ENCODE data around the gene AOX1. TPM values are rescaled to one million over a fixed set of nuclear protein-coding genes. Genes with fewer than 3 reads are reported as not detected.

Gene AOX1
- total and polyA plus RNA-seq, 9 of the 15 experiments (the other 6 are each of a cell fraction or from before 2014, with no cell fraction given): 0.10 to 0.55 (median 0.20) TPM; not detected in 6

- H3K4me2 ChIP-seq (ENCODE audit: insufficient read depth, low read length): no peak overlapping the region
- H3K4me3 ChIP-seq: no peak overlapping the region
- H3K9ac ChIP-seq (ENCODE audit: insufficient read depth in 1 of 2, low read depth in 2 of 2, low read length in 2 of 2): no peak overlapping the region
- no peaks in the 10 kb centered on the region for H3K9me1 ChIP-seq (ENCODE audit: control insufficient read depth, insufficient read depth, low read length)
- peaks cover 0 to 12% of the 10 kb centered on the region in 2 experiments; a peak in 2 of 5 replicates for H3K27me3 ChIP-seq (ENCODE audit: control insufficient read depth in 2 of 2, insufficient read depth in 2 of 2, low read length in 2 of 2)
- no peaks in the 10 kb centered on the region for H3K79me2 ChIP-seq (ENCODE audit: control insufficient read depth, insufficient read depth, low read length)
- in situ Hi-C loops (cut with MboI) (no loop called here), intact Hi-C loops (cut with micrococcal nuclease) (loop anchor here (10.0 kb wide), 1 partner anchor 131 kb away; no protein-coding TSS in a partner anchor)
- no TSS peak for BruUV-seq (replicated peaks)
- no peaks in the 10 kb centered on the region for H4K20me1 ChIP-seq (replicated peaks; ENCODE audit: control insufficient read depth, insufficient read depth, low read length)
- no peak overlapping the region for H3K27ac ChIP-seq (ENCODE audit: extremely low read depth, low read depth, low read length)
- H3K4me1 ChIP-seq (replicated peaks in 1 of 2; ENCODE audit: control insufficient read depth in 2 of 2, insufficient read depth in 2 of 2, low read length in 2 of 2): peaks cover 0 to 5% of the 10 kb centered on the region in 2 experiments; a peak in 3 of 5 replicates
- 30% methylated on average over 5 of the region's 5 CpGs for WGBS (ENCODE audit: insufficient coverage, low coverage, missing lambda C conversion rate)
- H3K36me3 ChIP-seq (ENCODE audit: control insufficient read depth, insufficient read depth, low read length): no peaks in the 10 kb centered on the region
- FAIRE-seq (no peak), DNase-seq (ENCODE audit: extremely low read depth in 1 of 4, low spot score in 3 of 4) (no peak), ATAC-seq (peak; percentile 38; the same call in 2 of the 3 replicates)
- ChIA-PET POLR2A (interaction anchor here (1.1 to 2.0 kb wide), 3 partner anchors 14 to 22 kb away, joined by 3 to 6 read pairs (median 4); no protein-coding TSS in a partner anchor), CTCF (ENCODE audit: low intra/inter-chr PET ratio) (no interaction called here)
- no peaks in the 10 kb centered on the region for H3K9me3 ChIP-seq (replicated peaks; ENCODE audit: control insufficient read depth, insufficient read depth, low read depth, low read length)
- H2AFZ ChIP-seq (ENCODE audit: low read depth, low read length): peak overlapping the region; percentile 28
- TF ChIP-seq BACH1 (tag; IDR thresholded peaks at IDR 0.05) (no peak), BCL6 (CRISPR knock-in tag; IDR thresholded peaks at IDR 0.05) (no peak), CHD7 (IDR thresholded peaks at IDR 0.05; ENCODE audit: low read depth, low read length) (no peak), IRF2 (CRISPR knock-in tag; IDR thresholded peaks at IDR 0.05) (no peak)
Observed at GRCh38 chr2:200616193-200616592, 30.4 kb downstream of the AOX1 start.

All from K562 (cell line).